HG02642 (cell line): ENCODE results near the gene RALB.
"Not testable (repeated sequence)": the region's sequence is repeated elsewhere in the genome, so short reads cannot be mapped to it uniquely, and the experiment has no call there.

Experiments
- ATAC-seq: cut with Tn5 transposase; IDR thresholded peaks from one replicate; pipeline ENCODE4 v1.9.1; 2021; ENCODE audit warnings: mild to moderate bottlenecking; ENCODE audit not compliant: unreplicated experiment, poor library complexity

Gene RALB

DNA sequence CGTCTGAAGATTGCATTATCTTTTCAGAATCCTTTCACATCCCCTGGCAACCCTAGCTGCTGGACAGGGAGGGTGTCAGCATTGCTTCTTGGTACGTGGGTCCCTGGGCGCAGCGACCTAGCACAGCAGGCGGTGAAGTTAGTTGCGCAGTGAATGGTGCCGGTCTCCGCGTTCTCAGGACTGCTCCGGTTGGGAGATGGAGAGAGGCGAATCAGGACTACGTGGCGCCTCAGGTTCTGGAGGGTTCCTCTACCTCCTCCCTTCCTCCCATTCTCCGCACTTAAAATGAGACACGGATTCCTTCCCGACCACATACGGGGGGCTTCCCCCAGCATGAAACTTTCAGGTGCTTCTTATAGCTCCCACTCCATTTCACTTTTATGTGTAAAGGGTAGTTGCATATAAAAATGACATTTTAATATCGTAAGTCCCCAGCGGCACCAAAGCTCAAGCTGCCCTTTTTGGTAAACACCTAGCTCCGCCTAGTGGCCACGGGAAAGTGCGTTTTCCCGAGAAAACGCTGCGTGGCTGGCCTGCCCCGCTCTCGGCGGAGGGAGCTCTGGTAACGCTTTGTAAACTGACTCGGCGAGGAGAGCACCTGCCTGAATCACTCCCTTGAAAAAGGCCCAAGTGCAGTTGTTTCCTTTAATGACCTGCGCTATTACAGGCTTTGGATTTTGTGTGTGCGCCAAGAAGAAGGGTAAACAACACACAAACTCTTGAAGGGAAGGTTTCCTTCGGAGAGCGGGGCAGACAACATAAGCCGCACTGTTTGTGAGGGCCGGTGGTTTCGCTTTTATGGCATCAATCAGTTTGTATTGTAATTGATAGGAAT lies 60.4 kb downstream of the RALB start:
- ATAC-seq: no peak

- no peak for ATAC-seq
These were observed 61.3 kb downstream of the RALB start for GRCh38 chr2:120313695-120314615.

- no peak for ATAC-seq
These were observed 62.2 kb downstream of the RALB start for GRCh38 chr2:120314690-120315366.

- no peak for ATAC-seq
These were observed 62.8 kb downstream of the RALB start for GRCh38 chr2:120315367-120316033.

GRCh38 chr2:120316071-120316470 lies 63.4 kb downstream of the RALB start:
- no peak for ATAC-seq

- ATAC-seq: no peak
These were observed 64.0 kb downstream of the RALB start for GRCh38 chr2:120316528-120317179.

- ATAC-seq: no peak
These were observed 64.5 kb downstream of the RALB start for GRCh38 chr2:120317180-120317533.

- ATAC-seq: no peak
These were observed 65.3 kb downstream of the RALB start for GRCh38 chr2:120317916-120318315.

DNA sequence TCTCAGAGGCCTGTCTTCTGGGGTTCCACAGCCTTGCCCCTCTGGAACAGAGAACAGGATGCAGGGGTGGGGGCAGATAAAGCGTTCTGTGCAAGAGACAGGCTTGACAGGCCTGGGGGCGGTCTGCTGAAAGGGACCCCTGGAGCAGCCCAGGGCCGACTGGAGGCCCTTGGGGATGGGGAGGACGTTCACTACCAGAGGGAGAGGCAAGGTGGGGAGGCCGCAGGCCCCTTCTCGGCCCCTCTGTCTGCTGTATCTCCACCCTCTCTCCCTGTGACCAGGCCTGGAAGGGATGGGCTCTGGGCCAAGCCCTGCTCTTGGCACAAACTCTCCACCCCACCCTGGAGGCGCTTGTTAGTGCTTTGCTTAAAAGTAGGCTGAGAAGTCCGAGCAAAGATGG lies 66.0 kb downstream of the RALB start:
- ATAC-seq: no peak

DNA sequence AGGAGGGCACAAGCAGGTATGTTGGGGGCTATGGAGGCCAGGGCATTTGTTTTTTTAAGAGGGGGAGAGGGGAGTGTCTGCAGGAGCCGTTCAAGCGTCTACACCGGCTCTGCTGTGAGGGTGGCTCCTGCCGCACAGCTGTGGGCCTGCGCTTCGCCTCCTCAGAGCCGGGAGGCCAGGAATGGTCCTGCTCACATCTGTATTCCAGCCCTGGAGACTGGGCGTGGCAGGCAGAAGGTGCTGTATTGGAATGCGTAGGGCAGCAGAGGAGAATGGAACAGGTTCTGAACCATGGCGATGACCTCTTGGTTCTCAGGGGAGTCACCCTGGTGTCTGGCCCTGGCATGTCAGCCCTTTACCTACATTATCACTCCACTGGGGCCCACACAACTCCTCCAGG lies 66.5 kb downstream of the RALB start:
- ATAC-seq: no peak

- ATAC-seq: no peak
These were observed 67.2 kb downstream of the RALB start for GRCh38 chr2:120319686-120320317.

- no peak for ATAC-seq
These were observed 67.7 kb downstream of the RALB start for GRCh38 chr2:120320318-120320851.

GRCh38 chr2:120320887-120321556 lies 68.4 kb downstream of the RALB start:
- ATAC-seq: not testable (repeated sequence)

GRCh38 chr2:120321721-120322284 lies 69.2 kb downstream of the RALB start:
- ATAC-seq: no peak

- no peak for ATAC-seq
These were observed 69.7 kb downstream of the RALB start for GRCh38 chr2:120322329-120322728.

- no peak for ATAC-seq
These were observed 70.6 kb downstream of the RALB start for GRCh38 chr2:120323214-120323613.

DNA sequence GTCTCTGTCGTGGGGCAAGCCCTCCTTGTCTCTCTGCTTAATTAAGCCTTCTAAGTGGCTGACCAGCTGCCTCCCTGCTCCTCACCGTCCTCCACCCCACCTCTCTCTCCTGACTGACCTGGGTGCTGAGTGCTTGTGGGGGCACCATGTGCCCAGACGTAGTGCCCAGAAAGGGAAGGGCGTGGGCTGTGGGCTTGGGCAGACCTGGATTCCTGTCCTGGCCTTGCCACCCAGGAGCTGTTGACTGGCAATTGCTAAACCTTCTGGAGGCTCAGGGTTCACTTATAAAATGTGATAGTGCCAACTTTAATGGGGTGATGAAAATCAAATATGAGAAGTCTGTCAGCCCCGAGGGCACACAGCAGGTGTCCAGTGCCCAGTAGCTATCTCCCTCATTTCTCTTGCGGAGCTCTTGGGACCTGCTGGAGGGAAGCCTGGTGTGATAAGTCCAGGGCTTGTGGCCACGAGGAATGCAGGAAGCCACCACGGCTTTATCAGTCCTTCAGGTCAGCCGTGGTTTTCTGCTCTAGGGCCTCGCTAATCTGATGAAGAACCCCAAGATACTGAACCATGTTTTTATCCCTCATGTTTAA lies 71.3 kb downstream of the RALB start:
- no peak for ATAC-seq

DNA sequence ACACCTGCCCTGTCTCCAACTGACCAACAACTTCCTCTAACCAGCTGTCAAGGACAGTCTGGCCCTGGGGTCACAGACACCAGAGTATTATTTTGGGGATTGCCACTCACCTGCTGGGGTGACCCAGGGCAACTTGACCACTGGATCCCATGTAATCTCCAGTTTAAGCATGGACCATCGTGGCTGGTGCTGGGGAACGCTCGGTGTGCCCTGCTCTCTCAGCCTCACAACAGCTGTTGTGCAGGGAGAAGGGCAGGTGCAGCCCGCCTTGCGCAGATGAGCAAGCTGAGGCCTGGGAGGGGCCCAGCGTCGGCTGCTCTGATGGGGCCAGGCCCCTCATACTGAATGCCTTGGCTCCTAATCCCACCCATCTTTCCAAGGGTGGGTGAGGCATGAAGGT lies 72.3 kb downstream of the RALB start:
- ATAC-seq: no peak
